ELR (cell line): ENCODE results near the gene FAM98C.
"Not testable (repeated sequence)": the region's sequence is repeated elsewhere in the genome, so short reads cannot be mapped to it uniquely, and the experiment has no call there.

Source experiments
- DNase-seq: peaks from one replicate; pipeline ENCODE4 v3.0.0-alpha.2; 2015; ENCODE audit warnings: low read depth

The FAM98C gene

DNA sequence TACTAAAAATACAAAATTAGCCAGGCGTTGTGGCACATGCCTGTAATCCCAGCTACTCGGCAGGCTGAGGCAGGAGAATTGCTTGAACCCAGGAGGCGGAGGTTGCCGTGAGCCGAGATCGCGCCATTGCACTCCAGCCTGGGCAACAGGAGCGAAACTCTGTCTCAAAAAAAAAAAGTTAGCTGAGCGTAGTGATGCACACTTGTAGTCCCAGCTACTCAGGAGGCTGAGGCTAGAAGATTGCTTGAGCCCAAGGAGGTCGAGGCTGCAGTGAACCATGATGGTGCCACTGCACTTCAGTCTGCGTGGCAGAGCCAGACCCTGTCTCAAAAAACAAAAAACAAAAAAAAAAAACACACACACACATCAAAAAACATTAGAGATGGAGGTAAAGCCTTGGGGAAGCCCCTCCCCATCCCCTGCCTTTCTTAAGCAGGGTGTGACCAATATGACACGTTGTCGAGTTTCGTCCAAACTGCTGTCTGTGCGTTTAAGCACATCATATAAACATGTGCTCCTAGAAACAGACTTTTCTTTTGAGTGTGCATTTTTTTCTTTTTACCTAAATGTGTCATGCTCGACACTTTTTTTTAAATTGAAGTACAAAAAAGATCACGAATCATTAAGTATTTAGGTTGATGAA is 24.3 kb downstream of the FAM98C start:
- DNase-seq = not testable (repeated sequence)

DNA sequence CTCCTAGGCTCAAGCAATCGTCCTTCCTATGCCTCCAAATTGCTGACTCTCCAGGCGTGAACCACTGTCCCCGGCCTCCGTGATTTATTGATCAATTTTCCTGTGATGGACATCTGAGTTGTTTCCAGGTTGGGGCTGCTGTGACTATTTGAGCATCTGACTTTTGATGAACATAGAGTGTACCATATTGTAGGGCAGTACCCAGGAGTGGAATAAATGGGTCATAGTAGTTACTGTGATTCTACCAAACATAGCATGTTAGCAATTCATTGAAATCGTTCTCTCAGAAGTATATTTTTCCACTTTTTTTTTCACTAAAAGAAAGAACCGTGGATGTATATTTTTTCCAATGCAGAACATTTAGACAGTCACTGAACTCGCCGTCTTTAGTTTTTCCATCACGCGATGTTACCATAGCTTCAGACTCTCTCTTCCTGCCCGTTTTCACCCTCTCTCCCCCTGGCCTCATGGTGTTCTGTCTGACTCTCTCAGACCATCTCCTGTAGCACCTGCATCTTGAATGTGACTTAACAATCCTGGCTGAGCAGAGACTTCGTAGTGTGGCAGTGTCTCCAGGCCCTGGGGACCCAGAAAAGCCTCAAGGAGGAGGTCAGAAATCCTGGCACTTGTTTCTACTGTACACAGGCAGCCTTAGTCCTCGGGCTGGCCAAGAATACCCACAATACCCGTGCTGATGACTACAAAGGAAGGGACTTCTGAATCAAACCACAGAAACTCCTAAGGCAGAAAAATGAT is 26.3 kb downstream of the FAM98C start:
- DNase-seq = peak; percentile 9

DNA sequence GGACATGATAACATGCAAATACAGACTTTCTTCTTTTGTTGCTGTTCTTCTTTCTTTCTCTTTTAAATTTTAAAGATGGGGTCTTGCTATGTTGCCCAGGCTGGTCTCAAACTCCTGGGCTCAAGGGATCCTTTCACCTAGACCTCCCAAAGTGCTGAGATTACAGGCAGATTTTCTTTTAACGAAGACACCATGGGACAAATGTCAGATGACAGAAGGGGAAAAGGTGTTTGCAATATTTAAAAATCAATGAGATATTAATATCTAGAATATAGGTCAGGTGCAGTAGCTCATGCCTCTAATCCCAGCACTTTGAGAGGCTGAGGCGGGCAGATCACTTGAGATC is 26.9 kb downstream of the FAM98C start:
- no peak for DNase-seq

DNA sequence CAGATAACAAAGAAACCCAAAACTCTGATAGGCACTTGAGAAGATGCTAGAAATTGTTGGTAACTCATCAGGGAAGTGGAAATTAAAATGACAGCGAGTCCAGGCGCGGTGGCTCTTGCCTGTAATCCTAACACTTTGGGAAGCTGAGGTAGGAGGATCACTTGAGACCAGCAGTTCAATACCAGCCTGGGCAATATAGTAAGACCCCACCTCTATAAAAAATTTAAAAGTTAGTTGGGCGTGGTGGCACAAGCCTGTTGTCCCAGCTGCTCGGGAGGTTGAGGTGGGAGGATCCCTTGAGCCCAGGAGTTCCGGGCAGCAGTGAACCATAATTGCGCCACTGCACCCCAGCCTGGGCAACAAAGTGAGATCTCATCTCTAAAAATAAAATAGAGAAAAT is 28.0 kb downstream of the FAM98C start:
- DNase-seq = no peak

DNA sequence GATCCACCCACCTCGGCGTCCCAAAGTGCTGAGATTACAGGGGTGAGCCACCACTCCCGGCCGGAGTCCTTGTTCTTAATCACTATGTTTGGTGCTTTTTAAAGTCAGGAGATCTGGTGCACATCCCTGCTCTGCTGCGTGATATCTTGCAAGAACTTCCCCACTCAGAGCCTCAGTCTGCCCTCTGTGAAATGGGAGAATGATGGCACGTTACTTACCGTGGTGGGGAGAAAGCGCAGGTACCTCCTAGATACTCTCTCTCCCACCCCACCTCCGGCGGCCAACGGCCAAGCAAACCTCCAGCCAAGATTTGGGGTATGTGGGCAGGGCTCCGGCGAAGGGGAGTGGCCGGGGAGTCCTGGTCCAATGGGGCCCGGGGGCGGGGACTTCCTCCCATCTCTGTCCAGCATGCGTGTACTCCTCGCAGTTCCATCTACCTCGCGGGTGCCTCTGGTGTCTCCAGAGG is 30.4 kb downstream of the FAM98C start, which contains the start of gene RYR1:
Gene RYR1, plus strand, starts transcription at position 424 of the 466 bp plus-strand sequence. CDS start 139 bp downstream, outside the sequence.
- DNase-seq = peak; percentile 48

DNA sequence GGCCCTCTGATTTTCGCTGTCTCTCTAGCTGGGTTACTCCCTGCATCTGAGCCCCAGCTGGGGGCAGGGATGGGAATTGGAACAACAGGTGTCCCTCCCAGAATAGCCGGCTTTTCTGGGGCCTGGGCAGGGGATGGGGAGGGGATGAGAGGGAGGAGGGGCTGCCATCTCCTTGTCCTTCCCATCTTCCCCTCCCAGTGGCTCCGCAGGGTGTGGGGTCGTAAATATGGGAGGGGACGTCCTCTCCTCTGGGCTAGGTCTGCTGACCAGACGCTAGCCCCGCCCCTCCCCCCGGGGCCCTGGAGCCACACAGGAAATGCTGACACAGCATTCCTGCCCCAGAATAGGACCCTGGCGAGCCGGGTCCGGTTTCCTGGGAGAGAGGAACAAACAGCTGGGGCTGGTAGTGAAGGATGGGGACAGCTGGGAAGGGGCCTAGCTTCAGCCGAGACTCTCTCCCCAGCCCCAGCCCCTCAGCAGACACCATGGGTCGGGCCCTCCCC is 31.7 kb downstream of the FAM98C start:
- DNase-seq = no peak

DNA sequence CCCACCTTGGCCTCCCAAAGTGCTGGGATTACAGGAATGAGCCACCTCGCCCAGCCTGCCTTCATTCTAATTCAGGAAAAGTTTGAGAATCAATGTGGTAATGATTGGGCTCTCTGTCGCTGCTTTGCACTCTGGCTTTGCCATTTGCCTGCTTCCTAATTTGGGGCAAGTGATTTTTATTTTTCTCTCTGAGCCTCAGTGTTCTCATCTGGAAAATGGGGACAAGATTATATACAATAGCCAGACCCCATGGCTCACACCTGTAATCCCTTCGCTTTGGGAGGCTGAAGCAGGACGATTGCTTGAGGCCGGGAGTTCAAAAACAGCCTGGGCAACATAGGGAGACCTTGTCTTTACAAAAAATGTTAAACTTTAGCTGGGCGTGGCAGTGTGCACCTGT is 34.4 kb downstream of the FAM98C start:
- DNase-seq = no peak

DNA sequence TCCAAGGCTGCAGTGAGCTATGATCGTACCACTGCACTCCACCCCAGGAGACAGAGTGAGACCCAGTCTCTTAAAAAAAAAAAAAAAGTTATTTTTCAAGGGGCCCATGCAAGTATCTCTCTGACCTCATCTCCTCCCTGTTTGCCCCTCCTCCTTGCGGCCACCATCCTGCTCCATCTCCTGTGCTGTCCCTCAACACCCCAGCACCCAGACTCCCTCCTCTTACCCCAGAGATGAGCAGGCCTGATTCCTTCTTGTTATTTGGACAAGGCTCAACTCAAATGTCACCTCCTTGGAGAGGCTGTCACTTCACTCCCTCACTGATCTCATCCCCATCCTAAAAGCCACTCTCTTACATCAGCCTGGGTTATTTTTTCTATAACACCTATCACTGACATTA is 35.0 kb downstream of the FAM98C start:
- DNase-seq = no peak

DNA sequence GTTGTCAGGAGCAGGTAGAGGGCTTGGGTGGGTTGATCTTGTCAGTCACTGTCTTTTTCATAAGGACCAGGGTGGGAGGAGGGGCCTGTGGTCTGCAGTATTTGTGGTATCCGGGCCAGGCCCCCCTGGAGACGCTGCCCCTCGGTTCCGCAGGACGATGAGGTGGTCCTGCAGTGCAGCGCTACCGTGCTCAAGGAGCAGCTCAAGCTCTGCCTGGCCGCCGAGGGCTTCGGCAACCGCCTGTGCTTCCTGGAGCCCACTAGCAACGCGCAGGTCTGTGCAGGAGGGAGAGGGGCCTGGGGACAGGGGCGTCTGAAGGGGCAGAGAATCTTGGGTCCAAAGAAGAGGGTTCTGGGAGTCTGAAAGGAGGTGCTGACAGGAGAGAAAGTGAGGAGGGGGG is 37.7 kb downstream of the FAM98C start:
- no peak for DNase-seq

DNA sequence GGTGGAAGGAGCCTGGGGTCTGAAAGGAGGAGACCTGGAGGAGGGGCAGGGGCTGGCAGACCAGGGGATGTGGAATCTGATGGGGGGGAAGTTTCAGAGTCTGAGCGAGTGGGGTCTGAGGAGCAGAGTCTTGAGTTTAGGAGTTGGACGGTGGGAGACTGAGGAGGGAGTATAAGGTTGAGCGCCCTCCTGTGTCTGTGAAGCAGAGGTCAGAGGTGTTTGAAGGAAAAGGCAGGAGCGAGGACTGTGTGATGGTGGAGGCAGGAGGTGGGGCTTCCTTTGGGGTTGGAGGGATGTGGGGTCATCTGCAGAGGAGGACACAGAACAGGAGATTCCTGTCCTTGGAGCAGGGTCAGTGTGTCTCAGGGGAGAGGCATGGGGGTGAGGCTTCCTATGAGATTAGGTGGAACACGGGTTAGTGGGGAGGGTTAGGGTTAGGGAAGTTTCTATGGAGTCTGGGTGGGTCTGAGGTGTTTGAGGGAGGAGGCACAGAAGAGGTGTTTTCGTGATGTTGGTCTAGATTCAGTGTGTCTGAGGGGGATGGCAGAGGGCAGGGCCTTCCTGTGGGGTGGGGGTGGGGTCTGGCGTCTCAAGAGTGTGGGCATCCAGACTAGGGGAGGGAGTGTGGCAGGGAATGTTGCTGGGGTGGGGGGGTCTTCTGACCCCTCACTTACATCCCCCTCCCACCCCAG is 38.9 kb downstream of the FAM98C start:
- DNase-seq = peak; percentile 26

DNA sequence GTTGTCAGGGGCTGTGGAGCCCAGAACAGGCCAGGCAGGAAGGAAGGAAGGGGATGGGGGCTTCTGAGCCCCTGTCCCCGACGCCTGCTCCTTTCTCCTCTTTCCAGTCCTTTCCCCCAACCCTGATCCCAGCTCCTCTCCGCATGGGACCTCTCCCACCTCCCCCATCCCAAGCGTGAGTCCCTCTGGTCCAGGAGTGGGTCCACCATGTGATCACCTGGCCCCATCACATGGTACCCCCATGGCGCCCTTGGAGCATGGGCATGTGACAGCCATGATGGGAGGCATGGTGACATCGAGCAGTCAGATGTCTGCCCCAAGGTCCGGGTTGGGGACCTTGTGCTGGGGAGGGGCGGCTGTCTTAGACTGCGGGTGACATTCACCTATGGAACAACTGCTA is 39.8 kb downstream of the FAM98C start:
- DNase-seq = no peak

DNA sequence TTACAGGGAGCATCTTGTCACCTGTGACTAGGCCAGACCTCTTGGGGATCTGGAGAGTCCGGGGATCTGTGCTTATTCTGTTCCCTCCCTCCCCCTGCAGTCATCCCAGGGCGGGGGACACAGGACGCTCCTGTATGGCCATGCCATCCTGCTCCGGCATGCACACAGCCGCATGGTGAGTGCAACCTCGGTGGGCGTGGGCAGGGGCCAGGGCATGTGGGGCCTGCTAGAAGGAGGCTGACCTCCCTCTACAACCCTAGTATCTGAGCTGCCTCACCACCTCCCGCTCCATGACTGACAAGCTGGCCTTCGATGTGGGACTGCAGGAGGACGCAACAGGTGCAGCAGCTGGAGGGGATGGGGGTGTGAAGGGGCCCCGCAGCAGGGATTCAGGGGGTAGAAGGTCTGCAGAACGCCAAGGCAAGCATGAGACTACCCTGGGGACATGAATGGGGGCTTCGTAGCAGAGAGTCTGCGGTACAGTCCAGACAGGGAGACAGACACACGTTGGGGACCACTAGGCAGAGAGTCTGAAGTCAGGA is 40.6 kb downstream of the FAM98C start:
- DNase-seq = no peak

DNA sequence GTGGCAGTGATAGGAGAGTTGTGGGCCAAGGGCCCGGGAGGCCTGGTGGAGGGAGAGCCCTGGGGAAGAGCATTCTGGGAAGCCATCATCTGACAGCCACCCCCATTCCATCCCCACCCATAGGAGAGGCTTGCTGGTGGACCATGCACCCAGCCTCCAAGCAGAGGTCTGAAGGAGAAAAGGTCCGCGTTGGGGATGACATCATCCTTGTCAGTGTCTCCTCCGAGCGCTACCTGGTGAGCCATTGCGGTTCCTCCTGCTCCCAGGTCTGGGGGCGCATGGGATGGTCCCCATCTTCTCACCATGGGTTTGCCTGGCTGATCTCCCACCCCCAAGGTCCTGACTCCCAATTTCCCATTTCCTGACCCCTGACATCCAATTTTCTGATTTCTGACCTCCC is 41.1 kb downstream of the FAM98C start:
- DNase-seq = no peak

DNA sequence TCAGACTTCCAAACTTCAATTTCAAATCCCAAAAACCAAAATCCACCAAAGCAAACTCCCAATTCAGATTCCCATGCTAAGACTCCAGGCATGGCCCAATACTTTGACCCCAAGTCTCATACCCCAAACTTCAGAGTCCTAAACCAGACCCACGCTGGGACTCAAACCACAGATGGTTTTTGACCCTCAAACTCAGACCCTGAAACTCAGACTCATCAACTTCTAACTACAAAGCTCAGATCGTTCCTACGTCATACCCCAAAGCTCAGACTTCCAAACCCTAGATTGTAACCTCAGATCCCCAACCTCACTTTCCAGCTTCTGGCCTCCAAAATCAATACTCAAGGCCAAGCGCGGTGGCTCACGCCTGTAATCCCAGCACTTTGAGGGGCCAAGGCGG is 42.5 kb downstream of the FAM98C start:
- DNase-seq = no peak

DNA sequence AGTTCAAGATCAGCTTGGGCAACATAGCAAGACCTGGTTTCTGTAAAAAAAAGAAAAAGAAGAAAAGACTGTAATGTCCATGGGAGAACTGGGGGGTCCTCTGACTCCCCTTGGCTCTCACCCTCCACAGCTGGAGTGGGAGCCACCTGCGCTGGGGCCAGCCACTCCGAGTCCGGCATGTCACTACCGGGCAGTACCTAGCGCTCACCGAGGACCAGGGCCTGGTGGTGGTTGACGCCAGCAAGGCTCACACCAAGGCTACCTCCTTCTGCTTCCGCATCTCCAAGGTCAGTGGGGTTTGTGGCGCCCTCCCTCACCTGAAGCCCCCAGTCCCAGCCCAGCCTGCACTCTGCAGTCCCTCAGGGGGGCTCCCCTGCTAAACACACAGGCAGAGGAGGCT is 45.3 kb downstream of the FAM98C start:
- DNase-seq = no peak

DNA sequence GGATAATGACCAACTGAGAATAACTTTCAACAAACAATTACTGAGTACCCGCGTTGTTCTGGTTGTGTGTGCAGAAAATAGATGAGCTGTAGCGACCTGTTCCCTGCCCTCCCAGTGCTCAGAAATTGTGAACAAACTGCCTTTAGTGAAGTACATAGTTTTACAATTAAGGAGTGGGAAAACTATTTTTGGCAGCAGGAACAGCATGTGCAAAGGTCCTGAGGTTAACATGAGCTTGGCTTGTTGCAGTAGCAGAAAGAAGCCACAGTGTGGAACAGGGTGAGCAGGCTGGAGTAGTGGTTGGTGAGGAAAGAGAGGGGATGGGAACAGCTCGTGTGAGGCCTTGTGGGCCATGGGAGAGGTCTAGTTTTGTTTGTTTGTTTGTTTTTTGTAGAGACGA is 46.6 kb downstream of the FAM98C start:
- no peak for DNase-seq

DNA sequence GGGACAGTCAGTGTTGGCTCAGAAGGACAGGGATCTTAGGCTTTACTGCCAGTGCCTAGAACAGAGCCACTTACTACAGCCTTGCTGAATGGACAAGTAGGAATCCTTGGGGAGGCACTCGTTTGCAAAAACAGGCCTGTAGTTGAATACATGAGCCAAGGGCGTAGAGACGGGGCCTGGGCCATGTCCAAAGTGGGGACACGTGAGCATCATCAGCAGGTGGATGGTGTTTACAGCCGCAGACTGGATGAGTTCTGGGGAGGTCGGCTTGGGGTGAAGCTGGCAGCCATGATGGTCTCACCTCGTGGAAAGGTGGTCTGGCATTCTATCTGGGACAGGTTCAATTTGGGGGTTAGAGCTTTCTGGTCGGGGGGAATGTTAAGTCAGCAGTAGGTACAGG is 48.1 kb downstream of the FAM98C start:
- DNase-seq = no peak

DNA sequence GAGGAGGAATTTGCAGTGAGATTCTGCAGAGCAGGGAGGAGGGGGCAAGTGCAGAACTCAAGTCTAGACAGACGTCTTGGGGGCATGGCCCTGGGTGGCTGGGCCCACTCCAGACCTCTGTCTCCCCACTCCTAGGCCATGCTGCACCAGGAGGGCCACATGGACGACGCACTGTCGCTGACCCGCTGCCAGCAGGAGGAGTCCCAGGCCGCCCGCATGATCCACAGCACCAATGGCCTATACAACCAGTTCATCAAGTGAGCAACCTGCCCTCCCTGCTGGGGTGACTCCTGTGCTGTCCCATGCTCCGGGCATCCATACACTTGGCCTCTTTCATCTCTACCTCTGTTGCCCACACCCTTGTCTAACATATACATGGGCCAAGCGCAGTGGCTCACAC is 48.7 kb downstream of the FAM98C start:
- DNase-seq = no peak

DNA sequence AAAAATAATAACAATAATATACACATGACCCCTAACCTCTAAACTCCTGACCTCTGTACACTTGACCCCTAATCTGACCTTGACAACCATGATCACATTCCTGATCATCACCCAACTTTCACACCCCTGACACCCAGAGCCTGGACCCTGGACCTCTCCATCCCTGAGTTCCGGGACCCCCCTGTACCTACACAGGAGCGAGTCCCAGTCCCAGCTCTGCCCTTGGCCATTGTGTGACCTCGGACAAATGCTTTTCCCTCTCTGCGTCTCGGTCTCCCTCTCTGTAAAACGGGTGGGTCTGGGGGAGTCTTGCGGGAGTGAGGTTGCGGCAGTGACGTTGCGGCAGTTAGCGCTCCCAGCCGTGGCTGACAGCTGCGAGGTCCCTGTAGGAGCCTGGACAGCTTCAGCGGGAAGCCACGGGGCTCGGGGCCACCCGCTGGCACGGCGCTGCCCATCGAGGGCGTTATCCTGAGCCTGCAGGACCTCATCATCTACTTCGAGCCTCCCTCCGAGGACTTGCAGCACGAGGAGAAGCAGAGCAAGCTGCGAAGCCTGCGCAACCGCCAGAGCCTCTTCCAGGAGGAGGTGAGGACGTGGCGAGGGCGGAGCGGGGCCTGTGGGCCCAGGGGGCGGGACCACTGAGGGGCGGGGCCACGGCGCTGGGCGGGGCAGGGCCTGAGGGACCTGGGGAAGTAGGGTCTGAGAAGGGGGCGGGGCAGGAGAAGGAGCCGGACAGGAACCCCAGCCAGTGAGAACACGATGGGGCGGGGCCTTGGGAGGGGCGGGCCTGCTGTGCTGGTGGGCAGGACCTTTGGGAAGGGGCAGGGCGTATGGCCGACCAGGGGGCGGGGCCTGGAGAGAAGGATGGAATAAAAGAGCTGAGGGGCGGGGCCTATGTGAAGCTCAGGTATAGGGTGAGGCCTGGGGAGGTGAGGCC is 49.8 kb downstream of the FAM98C start:
- DNase-seq = peak; percentile 24

DNA sequence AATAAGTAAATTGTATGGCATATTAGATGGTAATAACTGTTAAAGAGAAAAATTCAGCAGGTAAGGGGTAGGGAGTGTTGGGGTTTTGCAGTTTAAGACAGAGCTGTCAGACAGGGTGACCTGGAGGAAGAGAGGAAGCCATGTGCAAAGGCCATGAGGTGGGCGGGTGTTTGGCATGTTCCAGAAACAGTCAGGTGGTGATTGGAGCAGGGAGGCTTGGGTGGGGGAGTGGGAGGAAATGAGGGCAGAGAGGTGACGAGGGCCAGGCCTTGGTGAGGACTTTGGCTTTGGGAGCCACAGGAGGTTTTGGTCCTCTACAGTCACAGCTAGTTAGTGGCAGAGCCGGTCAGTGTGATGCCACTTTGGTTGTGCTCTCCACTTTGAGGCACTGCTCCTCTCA is 50.7 kb downstream of the FAM98C start:
- DNase-seq = no peak

DNA sequence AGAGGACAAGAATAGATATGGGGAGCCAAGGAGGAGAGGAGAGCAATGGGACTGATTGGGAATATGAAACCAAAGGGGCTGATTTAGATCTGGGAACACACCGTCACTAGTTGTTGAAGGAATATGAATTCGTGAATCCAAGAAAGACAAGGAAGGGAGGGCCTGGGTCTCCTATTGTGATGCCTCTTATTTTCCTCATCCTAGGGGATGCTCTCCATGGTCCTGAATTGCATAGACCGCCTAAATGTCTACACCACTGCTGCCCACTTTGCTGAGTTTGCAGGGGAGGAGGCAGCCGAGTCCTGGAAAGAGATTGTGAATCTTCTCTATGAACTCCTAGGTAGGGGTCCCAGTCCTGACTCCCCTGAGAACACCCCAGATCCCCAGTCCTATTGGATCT is 52.1 kb downstream of the FAM98C start:
- DNase-seq = peak; percentile 24

DNA sequence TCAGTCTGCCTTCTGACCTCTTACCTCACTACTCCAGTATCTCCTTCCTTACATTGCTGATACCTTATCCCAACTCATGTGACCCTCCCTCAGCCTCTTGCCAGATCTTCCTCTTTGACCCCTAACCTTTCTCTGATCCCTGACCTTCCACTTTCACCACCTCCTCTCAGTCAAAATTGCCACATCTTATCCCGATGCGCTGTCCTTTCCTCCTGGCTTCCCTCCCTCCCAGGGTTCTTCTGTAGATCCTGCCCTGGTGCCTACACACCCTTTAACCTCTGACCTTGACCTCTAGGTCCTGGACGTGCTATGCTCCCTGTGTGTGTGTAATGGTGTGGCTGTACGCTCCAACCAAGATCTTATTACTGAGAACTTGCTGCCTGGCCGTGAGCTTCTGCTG is 54.3 kb downstream of the FAM98C start:
- no peak for DNase-seq
